Hindlimb muscle (tissue), 1 donor: ENCODE data around the gene GRAMD1B. TPM values are rescaled to one million over a fixed set of nuclear protein-coding genes. Genes with fewer than 3 reads are reported as not detected.
"Not testable (repeated sequence)": the region's sequence is repeated elsewhere in the genome, so short reads cannot be mapped to it uniquely, and the experiment has no call there.

Experiments
- DNase-seq: peaks from one replicate; pipeline ENCODE4 v3.0.0-alpha.2; 2013
- polyA plus RNA-seq: library from polyadenylated mRNA; unstranded; fragments of 120-200 nt; gene quantifications from one replicate; pipeline ENCODE4 v1.2.1, GENCODE V29; 2013; ENCODE audit not compliant: insufficient read length

The GRAMD1B gene
- polyA plus RNA-seq, 1 donor = 11.8 TPM

DNA sequence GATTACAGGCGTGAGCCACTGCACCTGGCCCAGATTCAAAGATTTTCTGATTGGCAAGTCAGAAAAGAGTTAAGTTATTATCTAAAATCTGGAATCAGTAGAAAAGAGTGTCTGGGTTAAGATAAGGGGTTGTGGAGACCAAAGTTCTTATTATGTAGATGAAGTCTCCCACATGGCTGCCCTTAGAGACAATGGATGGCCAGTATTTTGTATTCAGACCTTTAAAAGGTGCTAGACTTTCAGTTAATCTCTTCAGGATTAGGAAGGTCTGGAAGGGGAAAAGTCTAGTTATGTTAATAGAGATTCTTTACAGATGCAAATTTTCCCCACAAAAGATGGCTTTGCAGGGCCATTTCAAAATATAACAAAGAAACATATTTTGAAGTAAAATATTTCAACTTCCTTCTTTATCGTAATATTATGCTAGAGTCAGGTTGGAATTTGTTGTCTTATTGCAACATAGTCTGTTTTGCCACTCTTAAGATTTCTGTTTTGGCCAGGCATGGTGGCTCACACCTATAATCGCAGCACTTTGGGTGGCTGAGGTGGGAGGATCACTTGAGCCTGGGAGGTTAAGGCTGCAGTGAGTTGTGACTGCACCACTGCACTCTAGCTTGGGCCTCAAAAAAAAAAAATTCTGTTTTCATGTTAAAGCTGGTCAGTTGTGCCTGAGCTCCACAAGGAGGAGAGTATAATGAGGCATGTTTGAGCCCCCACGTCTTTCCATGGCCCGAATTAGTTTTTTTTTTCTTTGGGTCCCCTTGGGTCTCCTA lies 14.0 kb downstream of the GRAMD1B start:
- no peak for DNase-seq

DNA sequence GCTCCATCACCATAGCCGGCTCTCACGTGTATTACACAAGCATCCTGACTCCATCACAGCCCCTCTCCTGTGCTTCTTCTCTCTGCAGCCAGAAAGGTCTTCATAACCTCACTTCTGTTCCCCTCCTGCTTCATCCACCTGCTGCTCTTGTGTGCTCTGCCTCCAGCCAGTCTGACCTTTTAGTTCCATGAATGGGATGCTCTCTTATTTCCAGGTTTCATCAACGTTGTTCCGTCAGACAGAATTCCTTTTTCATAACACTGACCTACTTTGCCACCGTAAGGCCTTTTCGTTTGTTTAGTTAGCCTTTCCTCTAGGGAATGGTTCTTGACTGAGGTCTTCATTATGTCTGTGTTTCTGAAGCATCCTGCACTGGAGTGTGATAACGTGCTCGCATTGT lies 18.8 kb downstream of the GRAMD1B start:
- DNase-seq = no peak

DNA sequence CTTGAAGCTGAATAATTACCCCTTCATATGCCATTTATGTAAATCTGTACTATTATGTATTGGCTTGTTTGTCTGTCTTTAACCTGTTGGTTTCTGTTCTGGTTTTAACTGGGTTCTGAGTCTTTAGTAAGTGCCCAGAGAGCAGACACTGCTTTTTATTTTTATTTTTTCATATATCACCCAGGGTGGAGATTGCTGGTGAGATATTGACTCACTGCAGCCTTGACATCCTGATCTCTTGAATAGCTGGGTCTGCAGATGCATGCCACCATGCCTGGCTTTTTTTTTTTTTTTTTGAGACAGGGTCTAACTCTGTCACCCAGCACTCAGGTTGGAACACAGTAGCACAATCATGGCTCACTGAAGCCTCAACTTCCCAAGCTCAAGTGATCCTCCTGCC lies 19.4 kb downstream of the GRAMD1B start:
- no peak for DNase-seq

DNA sequence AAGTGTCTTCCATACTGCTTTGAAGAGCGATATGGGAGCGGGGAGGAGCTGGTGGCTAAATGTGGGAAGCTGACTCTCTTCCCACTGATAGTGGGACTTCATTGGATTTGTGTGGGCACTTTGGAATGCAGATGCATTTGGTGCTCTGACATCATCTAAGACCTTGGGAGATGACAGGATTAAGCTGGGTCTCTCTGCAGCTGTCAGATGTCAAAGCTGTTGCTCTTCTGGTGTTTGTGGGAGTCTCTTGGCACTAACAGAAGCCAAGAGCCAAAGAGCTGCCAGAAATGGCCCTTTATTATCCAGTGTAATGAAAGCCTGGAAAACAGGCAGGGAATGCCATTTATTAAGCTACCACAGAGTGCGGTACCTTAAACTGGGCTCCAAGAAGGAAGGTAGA lies 20.6 kb downstream of the GRAMD1B start:
- DNase-seq = peak; percentile 39

DNA sequence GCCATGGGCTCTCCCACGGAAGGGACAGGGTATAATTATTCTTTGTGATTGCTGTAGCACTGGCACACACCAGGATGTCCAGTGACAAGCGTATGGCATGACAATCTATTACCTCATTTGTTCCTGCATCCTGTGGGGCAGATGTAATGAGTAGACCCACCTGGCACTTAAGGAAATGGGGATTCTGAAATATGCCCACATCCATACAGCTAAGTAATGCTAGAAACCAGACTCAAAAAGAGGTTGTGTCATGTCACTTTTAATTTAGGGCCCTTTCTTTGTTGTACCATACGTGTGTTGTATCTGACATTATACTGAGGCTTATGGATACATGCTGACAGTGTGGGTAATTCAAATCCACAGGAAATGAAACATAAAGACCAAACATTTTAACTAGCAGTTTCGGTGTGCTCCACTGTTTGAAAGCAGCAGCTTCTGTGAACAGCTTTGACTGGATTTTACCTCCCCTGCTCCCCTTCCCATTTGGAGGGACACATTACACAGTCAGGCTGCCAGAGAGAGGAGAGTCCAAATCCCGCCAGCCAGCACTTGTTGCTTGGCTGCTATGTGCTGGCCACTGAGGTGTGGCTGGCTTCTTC lies 21.2 kb downstream of the GRAMD1B start:
- no peak for DNase-seq

DNA sequence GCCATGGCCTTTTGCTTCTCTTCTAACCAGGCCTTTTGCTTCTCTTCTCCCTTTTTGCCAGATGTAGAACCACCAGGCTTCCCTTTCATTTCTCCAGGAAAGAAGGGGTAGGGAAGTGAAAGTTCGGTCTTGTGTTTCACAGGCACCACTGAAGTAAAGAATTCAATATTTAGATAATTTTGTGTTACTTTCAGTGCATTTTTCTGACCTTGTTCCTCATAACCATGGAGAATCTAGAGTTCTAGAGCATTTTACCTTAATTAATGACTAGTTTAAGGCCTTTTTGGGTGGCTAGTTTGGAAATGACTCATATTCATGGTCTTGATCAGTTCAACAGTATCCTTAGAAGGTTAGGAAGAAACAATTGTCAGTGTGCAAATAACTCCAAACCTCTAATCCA lies 22.7 kb downstream of the GRAMD1B start:
- DNase-seq = no peak

DNA sequence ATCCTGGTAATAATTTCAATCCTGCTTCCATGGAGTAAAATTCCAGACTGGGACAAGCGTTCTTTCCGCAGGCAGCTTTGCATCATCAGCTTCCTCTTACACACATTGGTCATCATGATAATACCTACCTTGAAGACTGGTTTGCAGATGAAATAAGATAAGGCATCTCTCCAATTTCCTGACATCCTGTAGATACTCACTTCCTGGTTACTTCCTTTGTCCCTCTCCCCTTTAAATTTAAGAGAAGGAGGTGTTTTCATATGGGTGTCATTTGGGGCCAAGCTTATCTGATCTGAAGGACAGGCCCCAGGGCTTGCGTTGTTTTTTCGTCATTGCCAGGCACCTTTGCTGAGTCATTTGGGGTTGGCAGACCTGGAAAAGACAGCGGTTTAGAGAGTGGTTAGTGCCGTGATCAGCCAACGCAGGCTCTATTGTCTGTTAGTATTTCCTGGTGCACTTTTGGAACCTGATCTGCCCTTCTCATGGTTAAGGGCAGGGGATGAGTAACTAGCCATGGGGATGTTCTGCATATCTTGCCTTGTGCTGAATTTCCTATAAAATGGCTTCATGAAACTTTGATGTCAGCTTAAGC lies 24.1 kb downstream of the GRAMD1B start:
- DNase-seq = no peak

DNA sequence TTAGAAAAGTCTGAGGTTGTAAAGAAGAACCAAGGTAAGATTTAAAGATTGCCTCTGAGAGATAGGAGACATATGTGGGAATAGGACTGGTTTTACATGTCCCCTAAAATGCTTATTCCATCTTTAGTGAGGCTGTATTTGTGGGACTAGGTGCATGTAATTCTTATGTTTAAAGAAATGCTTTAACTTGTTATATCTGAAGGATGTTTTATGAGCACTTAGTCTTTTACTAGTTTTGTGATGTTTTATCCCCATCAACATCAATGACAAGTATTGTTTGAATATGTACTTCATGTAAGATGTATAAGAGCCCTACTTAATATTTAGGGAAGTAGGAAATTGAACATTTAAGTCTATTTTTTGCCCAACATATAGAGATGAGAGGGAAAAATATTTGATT lies 24.7 kb downstream of the GRAMD1B start:
- no peak for DNase-seq

DNA sequence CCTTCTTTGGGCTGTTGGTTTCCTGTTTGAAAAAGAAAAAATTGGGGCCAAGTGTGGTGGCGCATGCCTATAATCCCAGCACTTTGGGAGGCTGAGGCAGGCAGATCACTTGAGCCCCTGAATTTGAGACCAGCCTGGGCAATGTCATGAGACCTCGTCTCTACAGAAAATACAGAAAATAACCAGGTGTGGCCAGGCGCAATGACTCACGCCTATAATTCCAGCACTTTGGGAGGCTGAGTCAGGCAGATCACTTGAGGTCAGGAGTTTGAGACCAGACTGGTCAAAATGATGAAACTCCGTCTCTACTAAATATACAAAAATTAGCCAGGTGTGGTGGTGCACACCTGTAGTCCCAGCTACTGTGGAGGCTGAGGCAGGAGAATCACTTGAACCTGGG lies 26.4 kb downstream of the GRAMD1B start:
- DNase-seq = not testable (repeated sequence)

DNA sequence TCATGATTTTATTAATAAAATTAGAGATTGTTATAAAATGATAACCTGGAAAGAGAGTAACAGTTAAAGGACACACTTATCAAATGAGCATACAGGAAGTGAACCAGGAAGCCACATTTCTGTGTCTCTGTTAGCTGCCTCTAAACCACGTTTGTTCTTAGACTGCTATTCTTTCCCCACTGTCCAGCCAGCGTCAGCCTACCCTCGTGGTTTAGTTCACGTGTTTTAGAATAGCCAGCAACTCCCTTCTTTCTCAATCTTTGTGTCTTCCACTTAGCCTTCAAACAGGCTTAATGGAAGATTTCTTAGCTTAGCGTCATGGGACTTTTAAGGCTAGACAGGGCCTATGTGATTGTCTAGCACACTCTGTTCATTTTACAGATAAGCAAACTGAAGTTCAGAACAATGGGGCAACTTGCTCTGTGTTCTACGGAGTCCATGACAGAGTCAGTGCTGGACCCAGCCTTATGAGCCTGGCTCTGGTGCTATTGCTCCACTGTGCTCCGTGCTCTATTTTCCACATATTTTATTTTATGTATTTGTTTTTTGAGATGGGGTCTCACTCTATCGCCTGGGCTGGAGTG lies 27.2 kb downstream of the GRAMD1B start:
- DNase-seq = peak; percentile 33

DNA sequence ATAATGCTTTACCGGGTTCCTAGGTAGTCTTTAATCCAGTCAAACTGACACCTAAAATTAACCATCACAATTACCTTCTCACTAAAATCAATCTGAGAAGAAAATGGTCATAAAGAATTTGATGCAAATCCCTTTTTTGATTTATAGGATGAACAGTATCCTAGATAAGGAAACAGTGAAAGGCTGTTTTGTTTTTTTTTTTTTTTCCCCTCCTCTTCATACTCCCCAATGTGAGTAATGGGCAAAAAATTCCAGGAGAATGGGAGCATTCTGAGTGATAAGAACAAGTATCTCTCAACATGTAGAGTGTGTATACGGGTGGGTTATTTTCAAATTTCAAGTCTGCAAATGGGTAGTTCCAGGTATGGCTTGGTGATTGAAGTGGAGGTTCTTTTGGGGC lies 28.4 kb downstream of the GRAMD1B start:
- DNase-seq = no peak

DNA sequence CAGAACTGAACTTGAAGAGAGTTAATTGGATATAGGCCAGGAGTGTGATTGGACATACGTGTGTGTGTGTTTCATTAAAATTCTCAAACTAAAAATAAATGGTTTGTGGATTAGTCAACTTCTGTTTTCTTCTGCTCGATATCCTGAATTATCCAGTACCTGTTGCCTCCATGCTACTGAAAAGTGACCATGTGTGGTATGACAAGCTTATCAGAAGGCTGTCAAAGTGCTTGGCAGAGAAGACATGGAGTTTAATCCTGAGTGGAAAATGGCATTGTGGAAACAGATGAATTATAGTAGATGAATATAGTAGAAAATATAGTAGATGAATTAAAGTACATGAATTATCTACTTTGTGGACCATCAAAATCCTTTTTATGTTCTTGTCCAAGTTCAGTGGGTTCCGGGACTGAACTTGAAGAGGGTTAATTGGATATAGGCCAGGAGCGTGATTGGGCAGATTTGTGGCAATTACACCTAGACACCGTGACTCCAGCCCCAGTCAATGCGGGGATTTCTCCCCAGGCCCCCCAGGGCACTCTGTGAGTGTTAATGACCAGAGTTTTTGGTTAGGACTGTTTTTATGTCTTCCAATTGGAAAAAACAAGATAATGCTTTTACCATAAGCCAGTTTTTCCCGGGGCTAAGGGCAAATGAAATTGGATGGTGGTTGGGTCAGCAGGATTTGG lies 30.1 kb downstream of the GRAMD1B start:
- DNase-seq = no peak

DNA sequence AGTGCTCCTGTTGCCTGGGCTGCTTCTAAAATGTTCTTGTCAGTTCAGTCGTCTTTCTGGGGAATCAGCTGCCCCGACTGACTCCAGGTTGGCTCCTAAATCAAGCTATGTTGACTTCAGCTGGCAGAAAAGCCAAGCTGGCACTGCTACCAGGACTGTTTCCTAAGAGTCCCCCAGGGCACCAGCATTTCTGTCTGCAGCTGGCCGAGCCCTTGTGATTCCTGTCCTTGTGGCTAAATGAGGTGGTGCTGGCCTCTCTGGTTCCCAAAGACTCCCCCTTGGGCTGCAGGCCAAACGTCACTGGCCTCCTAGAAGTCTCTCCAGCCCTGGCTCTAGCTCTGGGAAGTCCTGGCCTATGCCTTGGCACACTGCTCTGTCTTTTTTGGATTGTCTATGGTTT lies 31.1 kb downstream of the GRAMD1B start:
- no peak for DNase-seq

DNA sequence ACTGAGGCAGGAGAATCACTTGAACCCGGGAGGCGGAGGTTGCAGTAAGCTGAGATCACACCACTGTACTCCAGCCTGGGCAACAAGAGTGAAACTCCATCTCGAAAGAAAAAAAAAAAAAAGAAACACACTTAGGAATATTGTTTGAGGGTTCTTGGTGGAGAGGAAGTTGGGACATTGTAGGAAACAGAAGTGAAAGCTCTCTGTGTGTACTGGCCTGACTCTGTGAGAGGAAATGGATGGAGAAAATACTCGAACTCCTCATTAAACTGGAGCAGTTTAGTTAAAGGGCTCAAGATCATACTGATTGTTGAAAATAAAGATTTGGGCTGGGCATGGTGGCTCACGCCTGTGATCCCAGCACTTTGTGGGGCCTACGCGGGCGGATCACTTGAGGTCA lies 35.6 kb downstream of the GRAMD1B start:
- DNase-seq = not testable (repeated sequence)

DNA sequence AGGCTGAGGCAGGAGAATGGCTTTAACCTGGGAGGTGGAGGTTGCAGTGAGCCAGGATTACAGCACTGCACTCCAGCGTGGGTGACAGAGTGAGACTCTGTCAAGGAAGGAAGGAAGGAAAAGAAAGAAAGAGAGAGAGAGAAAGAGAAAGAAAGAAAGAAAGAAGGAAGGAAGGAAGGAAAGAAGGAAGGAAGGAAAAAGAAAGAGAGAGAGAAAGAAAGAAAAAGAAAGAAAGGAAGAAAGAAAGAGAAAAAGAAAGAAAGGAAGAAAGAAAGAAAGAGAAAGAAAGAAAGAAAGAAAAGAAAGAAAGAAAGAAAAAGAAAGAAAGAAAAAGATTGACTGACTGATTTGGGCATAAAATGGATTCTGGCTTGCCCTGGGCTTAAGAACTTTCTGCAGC lies 36.1 kb downstream of the GRAMD1B start:
- DNase-seq = not testable (repeated sequence)

DNA sequence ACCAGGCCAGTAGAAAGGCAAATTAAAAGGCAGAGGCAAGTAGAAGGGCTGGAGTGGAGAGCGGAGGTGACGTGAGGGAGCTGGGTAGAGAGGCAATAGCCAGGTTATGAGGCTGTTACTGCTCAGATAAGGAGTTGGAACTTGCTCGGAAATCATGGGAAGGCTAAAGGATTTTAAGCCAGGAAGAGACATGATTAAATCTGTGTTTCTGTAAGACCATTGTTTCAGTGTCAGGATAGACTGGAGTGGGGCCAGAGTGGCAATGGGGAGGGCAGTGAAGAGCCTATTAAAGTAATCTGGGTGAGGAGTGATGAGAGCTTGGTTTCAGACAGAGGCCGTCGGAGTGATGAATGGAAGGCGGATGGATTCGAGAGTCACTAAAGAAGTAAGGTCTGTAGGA lies 39.0 kb downstream of the GRAMD1B start:
- DNase-seq = no peak

DNA sequence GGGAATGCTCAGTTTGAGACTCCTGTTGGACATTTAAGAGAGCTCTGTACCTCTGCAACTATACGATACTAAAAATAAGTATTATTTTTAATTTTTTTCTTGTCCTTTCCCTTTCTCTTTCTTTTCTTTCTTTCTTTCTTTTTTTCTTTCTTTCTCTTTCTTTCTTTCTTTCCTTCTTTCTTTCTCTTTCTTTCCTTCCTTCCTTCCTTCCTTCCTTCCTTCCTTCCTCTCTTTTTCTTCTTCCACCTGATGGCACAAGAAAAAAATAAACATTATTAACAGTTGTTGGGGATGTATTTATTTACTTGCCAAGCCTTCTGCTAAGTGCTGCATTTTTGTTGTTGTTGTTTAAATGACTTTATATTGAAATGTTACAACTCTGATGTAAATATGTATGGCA lies 39.5 kb downstream of the GRAMD1B start:
- no peak for DNase-seq

DNA sequence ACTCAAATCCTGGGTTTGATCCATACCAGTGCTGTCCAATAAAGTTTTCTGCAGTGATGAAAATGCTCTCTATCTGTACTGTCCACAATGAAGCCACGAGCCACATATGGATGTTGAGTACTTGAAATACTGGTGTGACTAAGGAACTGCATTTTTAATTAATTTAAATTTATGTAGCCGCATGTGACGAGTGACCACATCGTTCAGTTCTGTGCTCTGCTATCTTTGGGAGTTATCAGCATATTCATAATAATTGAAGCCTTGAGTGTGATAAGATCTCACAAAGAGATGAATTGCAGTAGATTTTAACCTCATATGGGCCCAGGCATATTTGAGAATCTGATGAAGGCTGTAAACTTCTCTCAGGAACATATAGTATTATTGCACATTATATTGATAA lies 40.8 kb downstream of the GRAMD1B start:
- DNase-seq = no peak

DNA sequence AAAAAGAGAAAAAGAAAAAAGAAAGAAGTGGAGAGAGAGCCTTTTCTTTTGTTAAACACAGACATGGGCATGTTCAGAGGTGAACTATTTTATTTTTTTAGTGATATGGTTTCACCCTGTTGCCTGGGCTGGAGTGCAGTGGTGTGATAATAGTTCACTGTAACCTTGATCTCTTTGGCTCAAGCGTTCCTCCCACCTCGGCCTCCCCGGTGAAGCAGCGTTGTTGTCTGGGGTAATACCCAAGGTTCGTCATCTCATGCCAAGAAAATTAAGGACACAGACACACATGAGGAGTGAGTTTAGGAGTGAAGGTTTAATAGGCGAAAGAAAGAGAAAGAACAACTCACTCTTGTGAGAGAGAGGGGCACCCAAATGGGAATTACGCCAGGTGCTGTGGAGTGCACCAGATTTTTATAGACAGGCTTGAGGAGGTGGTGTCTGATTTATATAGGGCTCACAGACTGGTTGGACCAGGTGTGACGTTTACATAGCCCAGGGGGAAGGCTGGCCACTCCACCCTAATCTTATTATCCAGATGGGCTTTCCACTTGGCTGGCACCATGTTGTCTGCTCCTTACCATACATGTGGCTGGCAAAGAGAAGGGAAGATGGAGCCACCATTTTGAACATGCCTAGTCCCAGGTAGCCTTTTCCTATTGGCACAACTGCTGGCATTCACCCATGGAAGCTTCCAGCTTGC lies 42.3 kb downstream of the GRAMD1B start:
- no peak for DNase-seq

DNA sequence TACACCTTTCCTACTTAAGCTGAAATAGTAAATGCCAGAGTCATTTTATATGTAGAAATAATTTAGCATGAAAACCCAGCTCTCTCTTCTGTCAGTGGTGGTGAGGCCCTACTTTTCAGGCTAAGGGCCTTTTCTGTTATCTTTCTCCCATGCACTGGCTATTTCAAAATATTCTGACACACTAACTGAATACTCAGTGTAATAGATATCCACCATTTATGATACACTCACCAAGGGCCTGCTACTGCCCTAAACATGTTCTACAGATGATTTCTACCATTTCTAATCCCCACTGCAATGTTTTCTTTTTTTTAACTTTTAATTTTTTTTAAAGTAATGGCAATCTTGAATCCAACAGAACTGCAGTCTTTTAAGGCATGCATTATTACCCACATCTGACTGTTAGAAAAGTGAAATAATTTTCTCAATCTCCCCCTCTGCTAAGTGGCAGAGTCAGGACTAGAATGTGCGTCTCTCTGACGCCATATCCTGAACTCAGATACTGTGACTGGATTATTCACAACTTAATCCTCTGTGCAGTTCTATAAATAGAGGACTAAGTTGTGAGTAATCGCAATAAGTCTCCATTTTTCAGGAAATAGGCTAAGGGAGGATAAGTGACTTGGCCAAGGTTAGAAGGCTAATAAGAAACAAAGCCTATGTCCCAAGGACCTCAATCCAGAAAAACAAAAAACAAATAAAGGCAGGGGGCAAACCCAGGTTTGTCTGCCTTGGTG lies 44.0 kb downstream of the GRAMD1B start:
- DNase-seq = no peak

DNA sequence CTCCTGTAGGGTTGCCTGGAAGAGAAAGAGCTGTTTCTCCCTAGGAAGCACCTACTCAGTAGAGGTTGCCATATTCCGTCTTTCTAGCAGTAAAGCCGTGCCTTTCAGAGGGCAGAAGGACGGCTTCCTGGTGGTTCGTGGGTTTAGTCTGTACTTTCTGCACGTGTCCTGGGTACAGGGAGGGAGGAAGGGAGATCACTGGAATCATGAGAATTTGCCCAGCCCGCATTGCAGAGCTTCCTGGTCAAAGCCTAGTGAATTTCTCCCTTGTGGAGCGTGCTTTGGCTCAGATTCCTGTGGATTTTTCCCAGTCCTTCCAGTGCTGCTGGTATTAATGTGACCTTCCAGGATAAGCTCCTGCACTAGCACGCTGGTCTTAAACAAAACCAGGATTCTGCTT lies 44.9 kb downstream of the GRAMD1B start:
- no peak for DNase-seq

DNA sequence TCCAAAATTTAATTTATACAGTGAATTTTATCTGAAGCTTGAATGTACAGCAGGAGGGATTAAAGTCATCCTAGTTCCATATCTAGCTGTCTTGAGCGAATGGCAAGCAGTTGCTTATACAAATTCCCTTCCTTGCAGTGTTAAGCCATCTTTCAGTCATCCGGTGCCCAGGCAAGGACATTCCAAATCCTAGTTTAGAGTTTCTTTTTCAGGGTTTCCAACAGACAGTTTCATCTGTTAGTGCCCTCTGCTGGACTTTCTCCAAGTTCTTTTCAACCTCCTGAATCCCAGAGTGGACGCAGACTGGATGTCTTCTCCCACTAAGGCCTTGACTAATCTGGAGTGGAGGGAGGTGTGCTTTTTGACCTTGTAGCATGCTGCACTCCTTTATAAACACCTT lies 45.4 kb downstream of the GRAMD1B start:
- DNase-seq = no peak
